HG02973 (cell line): ENCODE results near the gene HDAC4.

Source experiments
- ATAC-seq: cut with Tn5 transposase; IDR thresholded peaks from one replicate; pipeline ENCODE4 v1.9.1; 2021; ENCODE audit warnings: moderate library complexity; ENCODE audit not compliant: unreplicated experiment

HDAC4 gene

GRCh38 chr2:239329972-239330572, 70.7 kb downstream of the HDAC4 start:
- no peak for ATAC-seq

- no peak for ATAC-seq
Measured at GRCh38 chr2:239329284-239329971, 71.4 kb downstream of the HDAC4 start.

- ATAC-seq, result no peak
Measured at GRCh38 chr2:239328351-239329191, 72.2 kb downstream of the HDAC4 start.

GRCh38 chr2:239327536-239328350, 73.1 kb downstream of the HDAC4 start:
- ATAC-seq, result no peak

- ATAC-seq, result no peak
Measured at GRCh38 chr2:239326831-239327535, 73.8 kb downstream of the HDAC4 start.

- ATAC-seq, result no peak
Measured at GRCh38 chr2:239324456-239324855, 76.4 kb downstream of the HDAC4 start.

GRCh38 chr2:239323447-239323846, 77.4 kb downstream of the HDAC4 start:
- no peak for ATAC-seq

GRCh38 chr2:239322416-239323086, 78.3 kb downstream of the HDAC4 start:
- no peak for ATAC-seq

- no peak for ATAC-seq
Measured at GRCh38 chr2:239321596-239322415, 79.0 kb downstream of the HDAC4 start.

- no peak for ATAC-seq
Measured at GRCh38 chr2:239318790-239319661, 81.8 kb downstream of the HDAC4 start.

GRCh38 chr2:239318151-239318611, 82.6 kb downstream of the HDAC4 start:
- no peak for ATAC-seq

GRCh38 chr2:239316562-239317465, 84.0 kb downstream of the HDAC4 start:
- no peak for ATAC-seq

- ATAC-seq, result no peak
Measured at GRCh38 chr2:239315308-239315707, 85.5 kb downstream of the HDAC4 start.

- no peak for ATAC-seq
Measured at GRCh38 chr2:239313776-239314175, 87.0 kb downstream of the HDAC4 start.

- no peak for ATAC-seq
Measured at GRCh38 chr2:239312741-239313667, 87.8 kb downstream of the HDAC4 start.

- no peak for ATAC-seq
Measured at GRCh38 chr2:239312081-239312511, 88.7 kb downstream of the HDAC4 start.
